HepG2 (cell line): ENCODE results near the gene C9orf85. TPM values are rescaled to one million over a fixed set of nuclear protein-coding genes. Genes with fewer than 3 reads are reported as not detected.

Experiments used
- CREM ChIP-seq, 2 experiments: sonication (generic) in 1 of 2; formaldehyde crosslinking in 1 of 2; IDR thresholded peaks; 2 replicates each; pipeline versions ENCODE4 v1.4.0 to v1.6.1; 2016 to 2020; ENCODE audit warnings: antibody characterized with exemption in 1 of 2, mild to moderate bottlenecking in 1 of 2, missing genetic modification reagents in 1 of 2
- HNRNPL ChIP-seq: fragments of 200-400 bp; formaldehyde crosslinking; IDR thresholded peaks from 2 replicates; pipeline ENCODE4 v1.6.1; 2017; ENCODE audit warnings: mild to moderate bottlenecking, low read depth, low read length
- IRF2 ChIP-seq: IDR thresholded peaks from 2 replicates; pipeline ENCODE4 v1.6.1; 2018; ENCODE audit warnings: missing genetic modification reagents, missing compliant biosample characterization
- KLF16 ChIP-seq, 2 experiments: sonication (generic) in 1 of 2; formaldehyde crosslinking in 1 of 2; IDR thresholded peaks; 2 replicates each; pipeline versions ENCODE4 v1.6.1 to v1.8.0; 2016 to 2023; ENCODE audit warnings: missing genetic modification reagents in 2 of 2, missing compliant biosample characterization in 1 of 2
- PAX8 ChIP-seq: sonication (generic); formaldehyde crosslinking; IDR thresholded peaks from 2 replicates; pipeline ENCODE4 v1.8.0; 2022; ENCODE audit warnings: mild to moderate bottlenecking, missing genetic modification reagents, borderline replicate concordance
- PCBP1 ChIP-seq: fragments of 200-400 bp; formaldehyde crosslinking; IDR thresholded peaks from 2 replicates; pipeline ENCODE4 v1.6.1; 2017; ENCODE audit warnings: mild to moderate bottlenecking, low read depth, low read length, borderline replicate concordance
- PPARG ChIP-seq: conservative IDR thresholded peaks from 2 replicates; pipeline ENCODE4 v1.6.1; 2016; ENCODE audit warnings: missing biosample characterization, missing genetic modification reagents
- RFXANK ChIP-seq: IDR thresholded peaks from 2 replicates; pipeline ENCODE4 v1.6.1; 2016
- ZNF441 ChIP-seq: sonication (generic); formaldehyde crosslinking; IDR thresholded peaks from 2 replicates; pipeline ENCODE4 v1.7.0; 2021; ENCODE audit warnings: missing genetic modification reagents, borderline replicate concordance
- ZZZ3 ChIP-seq: sonication (generic); formaldehyde crosslinking; IDR thresholded peaks from 2 replicates; pipeline ENCODE4 v1.4.0; 2020; ENCODE audit warnings: missing genetic modification reagents, mild to moderate bottlenecking, borderline replicate concordance
- polyA plus RNA-seq, 8 experiments: library from polyadenylated mRNA; depleted of rRNA in 3 of 8; stranded (reverse) in 7 of 8; unstranded in 1 of 8; fragments of >200 nt; fragmentation: Illumina TruSeq in 4 of 8; extraction: Trizol in 4 of 8; gene quantifications; 2 replicates each; pipeline versions ENCODE4 v1.2.1 to v1.2.3, GENCODE V29; 2011 to 2016; ENCODE audit warnings: low read depth in 4 of 8, missing spikeins in 1 of 8, mixed read lengths in 1 of 8; ENCODE audit not compliant: insufficient read depth in 1 of 8
- total RNA-seq, 5 experiments: library from RNA; depleted of rRNA; stranded (reverse); fragments of >200 nt; fragmentation: Illumina TruSeq; extraction: Trizol; gene quantifications; 2 replicates each; pipeline ENCODE4 v1.2.3, GENCODE V29; 2016; ENCODE audit warnings: low read depth in 1 of 5
- TF ChIP-seq, protein P1 (sequence below): sonication (generic); formaldehyde crosslinking; IDR thresholded peaks from 2 replicates; pipeline ENCODE4 v1.4.0; 2020; ENCODE audit warnings: mild to moderate bottlenecking, missing genetic modification reagents
- TF ChIP-seq, protein P2 (sequence below): sonication (generic); formaldehyde crosslinking; IDR thresholded peaks from 2 replicates; pipeline ENCODE4 v1.4.0; 2020; ENCODE audit warnings: mild to moderate bottlenecking, low read depth, missing genetic modification reagents
- TF ChIP-seq, protein P3 (sequence below): sonication (generic); formaldehyde crosslinking; IDR thresholded peaks from 2 replicates; pipeline ENCODE4 v1.5.1; 2020; ENCODE audit warnings: mild to moderate bottlenecking, moderate library complexity, missing genetic modification reagents
- TF ChIP-seq, protein P4 (sequence below): sonication (generic); formaldehyde crosslinking; IDR thresholded peaks from 2 replicates; pipeline ENCODE4 v1.4.0; 2020; ENCODE audit warnings: mild to moderate bottlenecking, missing genetic modification reagents, borderline replicate concordance
- TF ChIP-seq, protein P5 (sequence below): IDR thresholded peaks from 2 replicates; pipeline ENCODE4 v1.6.1; 2016; ENCODE audit warnings: missing biosample characterization, missing genetic modification reagents, low read depth

The C9orf85 gene
- total and polyA plus RNA-seq, 2 of the 13 experiments (the other 11 are each of a cell fraction or from before 2014, with no cell fraction given): 9.9 to 13.9 TPM

DNA sequence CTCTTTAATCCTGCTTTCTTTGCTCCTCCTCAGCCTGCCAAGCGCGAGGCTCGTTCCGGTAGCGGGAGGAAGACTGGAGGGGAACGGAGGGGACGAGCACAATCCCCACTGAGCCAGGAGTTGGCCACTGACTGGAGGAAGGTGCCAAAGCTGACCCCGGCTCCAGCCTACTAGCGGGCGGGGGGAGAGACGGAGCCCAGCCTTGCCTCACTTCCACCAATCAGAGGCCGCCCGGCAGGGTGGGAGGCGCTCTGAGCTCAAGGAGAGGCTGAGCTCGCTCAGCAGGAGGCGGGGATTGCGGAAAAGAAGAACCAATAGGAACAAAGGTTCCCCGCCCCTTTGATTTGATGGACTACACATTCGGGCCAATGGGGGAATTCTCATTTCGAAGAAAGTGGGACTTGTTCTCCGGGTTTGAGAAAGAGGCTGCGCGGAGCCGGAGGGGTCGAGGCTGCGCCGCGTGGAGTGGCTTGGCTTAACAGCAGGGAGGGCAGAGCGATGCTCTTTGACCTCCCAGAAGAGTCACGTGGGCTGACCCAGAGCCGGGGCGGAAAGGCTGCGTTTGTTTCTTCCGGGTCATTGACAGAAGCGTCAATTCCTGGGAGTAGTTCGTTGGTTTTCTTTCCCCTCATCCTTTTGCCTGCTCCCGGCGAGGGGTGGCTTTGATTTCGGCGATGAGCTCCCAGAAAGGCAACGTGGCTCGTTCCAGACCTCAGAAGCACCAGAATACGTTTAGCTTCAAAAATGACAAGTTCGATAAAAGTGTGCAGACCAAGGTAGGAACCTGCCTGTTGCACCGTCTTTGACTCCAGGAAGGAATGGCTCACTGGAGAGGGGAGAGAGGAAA is at the start of gene C9orf85, which contains the start of gene ABHD17B (continued):
- TF ChIP-seq, protein P1, sequence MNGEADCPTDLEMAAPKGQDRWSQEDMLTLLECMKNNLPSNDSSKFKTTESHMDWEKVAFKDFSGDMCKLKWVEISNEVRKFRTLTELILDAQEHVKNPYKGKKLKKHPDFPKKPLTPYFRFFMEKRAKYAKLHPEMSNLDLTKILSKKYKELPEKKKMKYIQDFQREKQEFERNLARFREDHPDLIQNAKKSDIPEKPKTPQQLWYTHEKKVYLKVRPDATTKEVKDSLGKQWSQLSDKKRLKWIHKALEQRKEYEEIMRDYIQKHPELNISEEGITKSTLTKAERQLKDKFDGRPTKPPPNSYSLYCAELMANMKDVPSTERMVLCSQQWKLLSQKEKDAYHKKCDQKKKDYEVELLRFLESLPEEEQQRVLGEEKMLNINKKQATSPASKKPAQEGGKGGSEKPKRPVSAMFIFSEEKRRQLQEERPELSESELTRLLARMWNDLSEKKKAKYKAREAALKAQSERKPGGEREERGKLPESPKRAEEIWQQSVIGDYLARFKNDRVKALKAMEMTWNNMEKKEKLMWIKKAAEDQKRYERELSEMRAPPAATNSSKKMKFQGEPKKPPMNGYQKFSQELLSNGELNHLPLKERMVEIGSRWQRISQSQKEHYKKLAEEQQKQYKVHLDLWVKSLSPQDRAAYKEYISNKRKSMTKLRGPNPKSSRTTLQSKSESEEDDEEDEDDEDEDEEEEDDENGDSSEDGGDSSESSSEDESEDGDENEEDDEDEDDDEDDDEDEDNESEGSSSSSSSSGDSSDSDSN (CRISPR knock-in tag): peak; percentile 96
- peak; percentile 58; the same call in 1 of the 2 replicates for TF ChIP-seq CREM (IDR thresholded peaks at IDR 0.05)
- no peak for TF ChIP-seq CREM (CRISPR knock-in tag; IDR thresholded peaks at IDR 0.05)
- TF ChIP-seq, protein P2, sequence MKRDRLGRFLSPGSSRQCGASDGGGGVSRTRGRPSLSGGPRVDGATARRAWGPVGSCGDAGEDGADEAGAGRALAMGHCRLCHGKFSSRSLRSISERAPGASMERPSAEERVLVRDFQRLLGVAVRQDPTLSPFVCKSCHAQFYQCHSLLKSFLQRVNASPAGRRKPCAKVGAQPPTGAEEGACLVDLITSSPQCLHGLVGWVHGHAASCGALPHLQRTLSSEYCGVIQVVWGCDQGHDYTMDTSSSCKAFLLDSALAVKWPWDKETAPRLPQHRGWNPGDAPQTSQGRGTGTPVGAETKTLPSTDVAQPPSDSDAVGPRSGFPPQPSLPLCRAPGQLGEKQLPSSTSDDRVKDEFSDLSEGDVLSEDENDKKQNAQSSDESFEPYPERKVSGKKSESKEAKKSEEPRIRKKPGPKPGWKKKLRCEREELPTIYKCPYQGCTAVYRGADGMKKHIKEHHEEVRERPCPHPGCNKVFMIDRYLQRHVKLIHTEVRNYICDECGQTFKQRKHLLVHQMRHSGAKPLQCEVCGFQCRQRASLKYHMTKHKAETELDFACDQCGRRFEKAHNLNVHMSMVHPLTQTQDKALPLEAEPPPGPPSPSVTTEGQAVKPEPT (CRISPR knock-in tag): 0 out of 2 replicates have a peak, but pooled peaks have one; percentile 3
- TF ChIP-seq PAX8: no peak
- TF ChIP-seq KLF16 (CRISPR knock-in tag; IDR thresholded peaks at IDR 0.05): peak; percentile 48 to 67; a peak in 1 of 4 replicates
- TF ChIP-seq, protein P3, sequence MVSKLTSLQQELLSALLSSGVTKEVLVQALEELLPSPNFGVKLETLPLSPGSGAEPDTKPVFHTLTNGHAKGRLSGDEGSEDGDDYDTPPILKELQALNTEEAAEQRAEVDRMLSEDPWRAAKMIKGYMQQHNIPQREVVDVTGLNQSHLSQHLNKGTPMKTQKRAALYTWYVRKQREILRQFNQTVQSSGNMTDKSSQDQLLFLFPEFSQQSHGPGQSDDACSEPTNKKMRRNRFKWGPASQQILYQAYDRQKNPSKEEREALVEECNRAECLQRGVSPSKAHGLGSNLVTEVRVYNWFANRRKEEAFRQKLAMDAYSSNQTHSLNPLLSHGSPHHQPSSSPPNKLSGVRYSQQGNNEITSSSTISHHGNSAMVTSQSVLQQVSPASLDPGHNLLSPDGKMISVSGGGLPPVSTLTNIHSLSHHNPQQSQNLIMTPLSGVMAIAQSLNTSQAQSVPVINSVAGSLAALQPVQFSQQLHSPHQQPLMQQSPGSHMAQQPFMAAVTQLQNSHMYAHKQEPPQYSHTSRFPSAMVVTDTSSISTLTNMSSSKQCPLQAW (CRISPR knock-in tag): peak; percentile 57; the same call in 1 of the 2 replicates
- 0 out of 2 replicates have a peak, but pooled peaks have one; percentile 27 for TF ChIP-seq ZNF441 (CRISPR knock-in tag)
- TF ChIP-seq, protein P4, sequence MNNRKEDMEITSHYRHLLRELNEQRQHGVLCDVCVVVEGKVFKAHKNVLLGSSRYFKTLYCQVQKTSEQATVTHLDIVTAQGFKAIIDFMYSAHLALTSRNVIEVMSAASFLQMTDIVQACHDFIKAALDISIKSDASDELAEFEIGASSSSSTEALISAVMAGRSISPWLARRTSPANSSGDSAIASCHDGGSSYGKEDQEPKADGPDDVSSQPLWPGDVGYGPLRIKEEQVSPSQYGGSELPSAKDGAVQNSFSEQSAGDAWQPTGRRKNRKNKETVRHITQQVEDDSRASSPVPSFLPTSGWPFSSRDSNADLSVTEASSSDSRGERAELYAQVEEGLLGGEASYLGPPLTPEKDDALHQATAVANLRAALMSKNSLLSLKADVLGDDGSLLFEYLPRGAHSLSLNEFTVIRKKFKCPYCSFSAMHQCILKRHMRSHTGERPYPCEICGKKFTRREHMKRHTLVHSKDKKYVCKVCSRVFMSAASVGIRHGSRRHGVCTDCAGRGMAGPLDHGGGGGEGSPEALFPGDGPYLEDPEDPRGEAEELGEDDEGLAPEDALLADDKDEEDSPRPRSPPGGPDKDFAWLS (CRISPR knock-in tag): 0 out of 2 replicates have a peak, but pooled peaks have one; percentile 1
- no peak; the same call in 1 of the 2 replicates for TF ChIP-seq PPARG (CRISPR knock-in tag)
- TF ChIP-seq ZZZ3 (CRISPR knock-in tag): no peak
- TF ChIP-seq, protein P5, sequence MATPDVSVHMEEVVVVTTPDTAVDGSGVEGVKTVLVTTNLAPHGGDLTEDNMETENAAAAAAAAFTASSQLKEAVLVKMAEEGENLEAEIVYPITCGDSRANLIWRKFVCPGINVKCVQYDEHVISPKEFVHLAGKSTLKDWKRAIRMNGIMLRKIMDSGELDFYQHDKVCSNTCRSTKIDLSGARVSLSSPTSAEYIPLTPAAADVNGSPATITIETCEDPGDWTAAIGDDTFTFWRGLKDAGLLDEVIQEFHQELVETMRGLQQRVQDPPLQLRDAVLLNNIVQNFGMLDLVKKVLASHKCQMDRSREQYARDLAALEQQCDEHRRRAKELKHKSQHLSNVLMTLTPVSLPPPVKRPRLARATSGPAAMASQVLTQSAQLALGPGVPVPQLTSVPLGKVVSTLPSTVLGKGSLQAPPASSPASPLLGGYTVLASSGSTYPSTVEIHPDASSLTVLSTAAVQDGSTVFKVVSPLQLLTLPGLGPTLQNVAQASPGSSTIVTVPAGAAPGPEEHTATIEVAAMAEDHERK (CRISPR knock-in tag): 0 out of 2 replicates have a peak, but pooled peaks have one; percentile 11
- no peak for TF ChIP-seq HNRNPL
- peak; percentile 74 for TF ChIP-seq IRF2 (CRISPR knock-in tag)
- TF ChIP-seq RFXANK (CRISPR knock-in tag): no peak
- TF ChIP-seq PCBP1: 0 out of 2 replicates have a peak, but pooled peaks have one; percentile 63
